Measurements from ENCODE around the gene PEX11G.

PEX11G gene

GRCh38 chr19:7445104-7445503, 43.7 kb downstream of the PEX11G start:
- no peak for TF ChIP-seq CTCF (IDR thresholded peaks at IDR 0.05)
- H3K4me1 ChIP-seq (ENCODE audit: control insufficient read depth in 1 of 2, insufficient read depth in 1 of 2, low read depth in 1 of 2, low read length in 1 of 2): no peaks in the 10 kb centered on the region

DNA sequence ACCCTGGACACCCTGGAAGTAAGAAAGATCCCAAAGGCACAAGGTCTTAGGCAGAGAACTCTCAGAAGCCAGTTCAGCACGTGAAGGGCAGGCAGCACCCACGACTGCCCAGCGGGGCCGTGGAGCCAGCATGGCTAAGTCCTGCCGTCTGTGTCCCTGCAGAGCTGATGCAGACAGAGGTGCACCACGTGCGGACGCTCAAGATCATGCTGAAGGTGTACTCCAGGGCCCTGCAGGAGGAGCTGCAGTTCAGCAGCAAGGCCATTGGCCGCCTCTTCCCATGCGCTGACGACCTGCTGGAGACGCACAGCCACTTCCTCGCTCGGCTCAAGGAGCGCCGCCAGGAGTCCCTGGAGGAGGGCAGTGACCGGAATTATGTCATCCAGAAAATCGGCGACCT, 44.8 kb downstream of the PEX11G start:
- no peaks in the 10 kb centered on the region for H3K4me1 ChIP-seq (ENCODE audit: control insufficient read depth in 1 of 2, insufficient read depth in 1 of 2, low read depth in 1 of 2, low read length in 1 of 2)
- no peak for TF ChIP-seq CTCF (IDR thresholded peaks at IDR 0.05)
- peaks cover 100% of the 10 kb centered on the region for H3K36me3 ChIP-seq
- H3K9me3 ChIP-seq: no peaks in the 10 kb centered on the region
- H3K4me3 ChIP-seq (ENCODE audit: low read depth in 1 of 2, low read length in 1 of 2): no peak overlapping the region
- H3K27ac ChIP-seq: no peak overlapping the region
- H3K27me3 ChIP-seq: no peaks in the 10 kb centered on the region

More at GRCh38 chr19:7445104-7445503, 43.7 kb downstream of the PEX11G start:
- no peaks in the 10 kb centered on the region for H3K9me3 ChIP-seq
- no peak overlapping the region for H3K4me3 ChIP-seq (ENCODE audit: low read depth in 1 of 2, low read length in 1 of 2)
- H3K27ac ChIP-seq: no peak overlapping the region
- H3K36me3 ChIP-seq: peaks cover 94% of the 10 kb centered on the region
- no peaks in the 10 kb centered on the region for H3K27me3 ChIP-seq

- H3K9me3 ChIP-seq: no peaks in the 10 kb centered on the region
- peaks cover 90% of the 10 kb centered on the region for H3K36me3 ChIP-seq
- H3K27me3 ChIP-seq: no peaks in the 10 kb centered on the region
- no peak for TF ChIP-seq CTCF (IDR thresholded peaks at IDR 0.05)
- H3K4me3 ChIP-seq (ENCODE audit: low read depth in 1 of 2, low read length in 1 of 2): no peak overlapping the region
- no peaks in the 10 kb centered on the region for H3K4me1 ChIP-seq (ENCODE audit: control insufficient read depth in 1 of 2, insufficient read depth in 1 of 2, low read depth in 1 of 2, low read length in 1 of 2)
- no peak overlapping the region for H3K27ac ChIP-seq
Observed at GRCh38 chr19:7442423-7442822, 46.4 kb downstream of the PEX11G start.

DNA sequence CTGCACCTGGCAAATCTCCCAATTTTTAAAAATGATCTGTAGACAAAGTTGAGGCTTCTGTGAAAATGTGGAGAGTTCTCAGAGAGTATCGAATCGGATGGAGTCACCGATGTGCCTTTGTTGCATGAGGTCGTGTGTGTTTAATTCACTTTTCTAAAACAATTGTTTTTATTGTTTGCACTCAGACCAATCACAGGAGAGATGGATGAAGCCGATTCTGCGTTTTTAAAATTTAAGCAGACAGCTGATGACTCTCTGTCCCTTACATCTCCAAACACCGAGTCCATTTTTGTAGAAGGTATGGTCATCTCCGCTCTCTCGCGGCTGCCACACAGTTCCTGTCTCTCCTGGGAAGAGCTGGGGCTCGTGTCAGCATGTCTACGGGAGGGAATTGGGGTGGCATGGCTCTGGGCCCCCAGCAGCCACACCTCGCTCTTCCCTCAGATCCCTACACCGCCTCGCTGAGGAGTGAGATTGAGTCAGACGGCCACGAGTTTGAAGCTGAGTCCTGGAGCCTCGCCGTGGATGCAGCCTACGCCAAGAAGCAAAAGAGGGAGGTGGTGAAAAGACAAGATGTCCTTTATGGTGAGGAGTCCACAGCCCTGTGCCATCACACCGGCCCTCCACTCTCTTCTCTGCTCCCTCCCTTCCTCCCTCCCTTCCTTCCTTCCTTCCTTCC, 47.2 kb downstream of the PEX11G start:
- no peaks in the 10 kb centered on the region for H3K27me3 ChIP-seq
- H3K9me3 ChIP-seq: no peaks in the 10 kb centered on the region
- H3K4me1 ChIP-seq (ENCODE audit: control insufficient read depth in 1 of 2, insufficient read depth in 1 of 2, low read depth in 1 of 2, low read length in 1 of 2): no peaks in the 10 kb centered on the region
- no peak for TF ChIP-seq CTCF (IDR thresholded peaks at IDR 0.05)
- no peak overlapping the region for H3K4me3 ChIP-seq (ENCODE audit: low read depth in 1 of 2, low read length in 1 of 2)
- peaks cover 89% of the 10 kb centered on the region for H3K36me3 ChIP-seq
- H3K27ac ChIP-seq: no peak overlapping the region

DNA sequence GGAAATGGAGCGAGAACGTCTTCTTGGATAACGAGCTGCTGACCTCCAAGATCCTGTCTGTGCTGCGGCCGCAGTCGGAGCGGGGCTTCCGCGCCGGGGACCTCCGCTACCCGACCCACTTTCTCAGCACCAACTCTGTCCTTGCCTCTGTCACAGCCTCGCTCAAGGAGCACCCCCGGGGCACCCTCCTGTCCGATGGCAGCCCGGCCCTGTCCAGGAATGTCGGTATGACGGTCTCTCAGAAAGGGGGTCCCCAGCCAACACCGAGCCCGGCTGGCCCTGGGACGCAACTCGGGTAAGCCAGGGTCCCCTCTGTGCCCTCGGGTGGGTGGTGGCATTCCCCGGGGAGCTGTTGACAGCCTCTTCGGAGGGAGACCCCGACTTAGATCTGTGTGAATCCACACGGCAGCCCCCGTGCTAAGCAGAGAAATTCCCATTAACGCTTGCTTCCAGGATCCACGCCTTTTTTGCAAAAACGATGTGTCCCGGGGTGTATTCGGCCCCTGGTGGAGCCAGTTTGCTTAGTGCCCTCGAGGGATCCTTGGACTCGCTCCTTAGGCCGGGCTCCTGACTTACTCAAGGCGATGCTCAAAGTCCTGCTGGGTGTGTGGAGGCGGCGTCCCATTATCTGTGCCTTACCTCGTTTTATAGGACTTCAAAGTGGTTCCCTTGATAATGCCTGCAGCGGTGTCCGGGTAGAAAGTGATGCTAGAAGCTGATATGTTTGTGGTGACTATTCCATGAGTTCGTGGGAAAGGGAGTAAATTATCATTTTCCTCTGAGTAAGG, 48.5 kb downstream of the PEX11G start:
- H3K36me3 ChIP-seq: peaks cover 88% of the 10 kb centered on the region
- TF ChIP-seq CTCF (IDR thresholded peaks at IDR 0.05): no peak
- H3K27me3 ChIP-seq: no peaks in the 10 kb centered on the region
- H3K27ac ChIP-seq: no peak overlapping the region
- H3K4me3 ChIP-seq (ENCODE audit: low read depth in 1 of 2, low read length in 1 of 2): no peak overlapping the region
- no peaks in the 10 kb centered on the region for H3K9me3 ChIP-seq
- no peaks in the 10 kb centered on the region for H3K4me1 ChIP-seq (ENCODE audit: control insufficient read depth in 1 of 2, insufficient read depth in 1 of 2, low read depth in 1 of 2, low read length in 1 of 2)

All from neutrophil (primary cell).